ENCODE data around the gene GSAP.

Gene GSAP

GRCh38 chr7:77461246-77461645 is 45.1 kb upstream of the GSAP start:
- no peaks in the 10 kb centered on the region for H3K36me3 ChIP-seq (ENCODE audit: low read depth)
- DNase-seq (ENCODE audit: low spot score) (no peak), ATAC-seq (ENCODE audit: low read depth) (peak; percentile 63)
- H3K27me3 ChIP-seq (ENCODE audit: insufficient read depth, poor library complexity, severe bottlenecking) = no peaks in the 10 kb centered on the region
- H3K4me3 ChIP-seq (ENCODE audit: severe bottlenecking) = no peak overlapping the region
- H3K4me1 ChIP-seq (ENCODE audit: insufficient read depth, poor library complexity, severe bottlenecking) = peaks cover 9% of the 10 kb centered on the region
- H3K27ac ChIP-seq (ENCODE audit: poor library complexity, severe bottlenecking) = no peak overlapping the region
- TF ChIP-seq CTCF (IDR thresholded peaks at IDR 0.05; ENCODE audit: poor library complexity, severe bottlenecking) = no peak
- H3K9me3 ChIP-seq (ENCODE audit: severe bottlenecking) = no peaks in the 10 kb centered on the region

- H3K4me1 ChIP-seq (ENCODE audit: insufficient read depth, poor library complexity, severe bottlenecking) = peaks cover 16% of the 10 kb centered on the region
- ATAC-seq (ENCODE audit: low read depth) (no peak), DNase-seq (ENCODE audit: low spot score) (no peak)
- no peaks in the 10 kb centered on the region for H3K36me3 ChIP-seq (ENCODE audit: low read depth)
- H3K27me3 ChIP-seq (ENCODE audit: insufficient read depth, poor library complexity, severe bottlenecking) = no peaks in the 10 kb centered on the region
- peak; percentile 38 for TF ChIP-seq CTCF (IDR thresholded peaks at IDR 0.05; ENCODE audit: poor library complexity, severe bottlenecking)
- no peak overlapping the region for H3K27ac ChIP-seq (ENCODE audit: poor library complexity, severe bottlenecking)
- H3K4me3 ChIP-seq (ENCODE audit: severe bottlenecking) = no peak overlapping the region
- no peaks in the 10 kb centered on the region for H3K9me3 ChIP-seq (ENCODE audit: severe bottlenecking)
Measured at GRCh38 chr7:77460057-77460486, 43.9 kb upstream of the GSAP start.

GRCh38 chr7:77459311-77459726 is 43.2 kb upstream of the GSAP start:
- no peaks in the 10 kb centered on the region for H3K36me3 ChIP-seq (ENCODE audit: low read depth)
- H3K27ac ChIP-seq (ENCODE audit: poor library complexity, severe bottlenecking) = no peak overlapping the region
- TF ChIP-seq CTCF (IDR thresholded peaks at IDR 0.05; ENCODE audit: poor library complexity, severe bottlenecking) = no peak
- H3K27me3 ChIP-seq (ENCODE audit: insufficient read depth, poor library complexity, severe bottlenecking) = no peaks in the 10 kb centered on the region
- no peak overlapping the region for H3K4me3 ChIP-seq (ENCODE audit: severe bottlenecking)
- no peaks in the 10 kb centered on the region for H3K9me3 ChIP-seq (ENCODE audit: severe bottlenecking)
- DNase-seq (ENCODE audit: low spot score) = no peak
- no peak for ATAC-seq (ENCODE audit: low read depth)
- peaks cover 19% of the 10 kb centered on the region for H3K4me1 ChIP-seq (ENCODE audit: insufficient read depth, poor library complexity, severe bottlenecking)

DNA sequence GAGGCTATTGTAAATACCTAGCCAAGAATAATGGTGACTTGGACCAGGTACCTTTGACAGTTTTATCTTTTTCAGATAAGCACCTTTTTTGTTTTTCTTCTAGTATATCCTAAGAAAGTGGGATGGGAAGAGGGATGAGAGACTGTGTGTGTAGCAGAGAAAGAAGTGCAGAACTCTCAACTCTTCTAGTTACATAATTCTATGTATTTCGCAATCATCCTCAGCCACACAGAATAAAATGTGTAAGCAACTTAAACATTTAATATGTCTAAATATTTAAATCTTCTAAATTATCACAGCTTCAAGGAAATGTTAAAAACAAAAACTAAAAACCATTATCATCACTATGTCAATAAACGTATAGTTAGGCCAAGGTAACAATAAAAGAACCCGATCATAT is 42.6 kb upstream of the GSAP start:
- Histone ChIP-seq H3K4me1 (ENCODE audit: insufficient read depth, poor library complexity, severe bottlenecking) (peaks cover 19% of the 10 kb centered on the region), H3K27ac (ENCODE audit: poor library complexity, severe bottlenecking) (no peak overlapping the region), H3K27me3 (ENCODE audit: insufficient read depth, poor library complexity, severe bottlenecking) (no peaks in the 10 kb centered on the region), H3K4me3 (ENCODE audit: severe bottlenecking) (no peak overlapping the region), H3K9me3 (ENCODE audit: severe bottlenecking) (no peaks in the 10 kb centered on the region), H3K36me3 (ENCODE audit: low read depth) (no peaks in the 10 kb centered on the region)
- ATAC-seq (ENCODE audit: low read depth) (no peak), DNase-seq (ENCODE audit: low spot score) (no peak)
- TF ChIP-seq CTCF (IDR thresholded peaks at IDR 0.05; ENCODE audit: poor library complexity, severe bottlenecking) = no peak

DNA sequence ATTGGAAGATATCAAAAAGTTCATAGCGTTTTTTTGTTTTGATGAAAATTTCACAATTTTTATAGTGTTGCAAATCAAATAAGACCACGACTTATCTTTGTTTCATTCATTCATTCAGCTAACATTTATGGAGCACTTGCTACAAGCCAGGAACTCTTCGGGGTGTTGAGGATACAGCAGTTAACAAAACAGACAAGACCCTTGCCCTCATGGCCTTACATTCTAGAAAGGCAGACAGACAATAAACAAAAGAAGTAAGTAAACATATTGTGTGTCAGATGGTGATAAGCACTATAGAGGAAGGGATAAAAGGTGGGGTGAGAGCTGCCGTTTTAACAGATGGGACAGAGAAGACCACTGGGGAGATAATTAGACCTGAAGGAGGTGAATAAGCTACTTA is 41.6 kb upstream of the GSAP start:
- H3K9me3 ChIP-seq (ENCODE audit: severe bottlenecking) = no peaks in the 10 kb centered on the region
- ATAC-seq (ENCODE audit: low read depth) = no peak
- no peaks in the 10 kb centered on the region for H3K36me3 ChIP-seq (ENCODE audit: low read depth)
- peaks cover 19% of the 10 kb centered on the region for H3K4me1 ChIP-seq (ENCODE audit: insufficient read depth, poor library complexity, severe bottlenecking)
- no peak overlapping the region for H3K4me3 ChIP-seq (ENCODE audit: severe bottlenecking)
- no peaks in the 10 kb centered on the region for H3K27me3 ChIP-seq (ENCODE audit: insufficient read depth, poor library complexity, severe bottlenecking)
- DNase-seq (ENCODE audit: low spot score) = no peak
- H3K27ac ChIP-seq (ENCODE audit: poor library complexity, severe bottlenecking) = no peak overlapping the region
- no peak for TF ChIP-seq CTCF (IDR thresholded peaks at IDR 0.05; ENCODE audit: poor library complexity, severe bottlenecking)

All from RWPE2 (cell line).